CD14-positive monocyte (primary cell): ENCODE measurements around the gene MAP3K1. TPM values are rescaled to one million over a fixed set of nuclear protein-coding genes. Genes with fewer than 3 reads are reported as not detected.

Experiments
- DNase-seq, 3 donors: peaks; one replicate each; pipeline ENCODE4 v3.0.0-alpha.2; 2011 to 2022
- H2AFZ ChIP-seq: 2 replicates; pipeline ENCODE4 v1.6.0; 2012; ENCODE audit warnings: mild to moderate bottlenecking, low read depth, low read length, inconsistent platforms; ENCODE audit not compliant: insufficient read depth, poor library complexity, severe bottlenecking
- H3K27ac ChIP-seq, 2 donors: 1 replicate in 1 of 2; 2 replicates in 1 of 2; pipeline ENCODE4 v1.5.1; 2012 to 2013; ENCODE audit warnings: low read length in 2 of 2, control low read depth in 1 of 2, inconsistent platforms in 1 of 2, low read depth in 1 of 2, mild to moderate bottlenecking in 1 of 2
- H3K27me3 ChIP-seq, 2 donors: one replicate each; pipeline versions ENCODE4 v1.6.0 to v1.6.1; 2011 to 2013; ENCODE audit warnings: low read length in 2 of 2; ENCODE audit not compliant: control insufficient read depth in 2 of 2, insufficient read depth in 2 of 2
- H3K36me3 ChIP-seq, 2 donors: replicated peaks in 1 of 2; 1 replicate in 1 of 2; 2 replicates in 1 of 2; pipeline versions ENCODE4 v1.5.1 to v1.6.1; 2012 to 2013; ENCODE audit warnings: low read length in 2 of 2, control low read depth in 1 of 2, inconsistent platforms in 1 of 2, mild to moderate bottlenecking in 1 of 2; ENCODE audit not compliant: insufficient read depth in 2 of 2, control insufficient read depth in 1 of 2
- H3K4me1 ChIP-seq, 2 donors: 1 replicate in 1 of 2; 2 replicates in 1 of 2; pipeline versions ENCODE4 v1.5.1 to v1.6.1; 2012 to 2013; ENCODE audit warnings: low read length in 2 of 2, control low read depth in 1 of 2, inconsistent platforms in 1 of 2, mild to moderate bottlenecking in 1 of 2, moderate library complexity in 1 of 2; ENCODE audit not compliant: insufficient read depth in 2 of 2, control insufficient read depth in 1 of 2
- H3K4me2 ChIP-seq: replicated peaks from 2 replicates; pipeline ENCODE3; 2012; ENCODE audit warnings: low read length, moderate library complexity, mild to moderate bottlenecking; ENCODE audit not compliant: poor library complexity, severe bottlenecking; ENCODE audit errors: extremely low read depth
- H3K4me3 ChIP-seq, 3 experiments: fragments of 200-600 bp in 1 of 3; sonication (generic) in 1 of 3; replicated peaks in 1 of 3; 1 replicate in 2 of 3; 2 replicates in 1 of 3; pipeline ENCODE4 v1.5.1; 2011 to 2013; ENCODE audit warnings: low read length in 3 of 3, mild to moderate bottlenecking in 3 of 3, control low read depth in 2 of 3, low read depth in 2 of 3, inconsistent platforms in 1 of 3, moderate library complexity in 1 of 3
- H3K79me2 ChIP-seq: 2 replicates; pipeline ENCODE4 v1.6.0; 2012; ENCODE audit warnings: mild to moderate bottlenecking, control low read depth, inconsistent platforms, low read length, moderate library complexity; ENCODE audit not compliant: insufficient read depth
- H3K9ac ChIP-seq: 2 replicates; pipeline ENCODE4 v1.6.0; 2017; ENCODE audit warnings: low read length, mild to moderate bottlenecking; ENCODE audit not compliant: insufficient read depth, poor library complexity, severe bottlenecking
- H3K9me3 ChIP-seq, 2 donors: replicated peaks in 1 of 2; 1 replicate in 1 of 2; 2 replicates in 1 of 2; pipeline versions ENCODE4 v1.5.1 to v1.6.1; 2012 to 2013; ENCODE audit warnings: low read length in 2 of 2, control low read depth in 1 of 2; ENCODE audit not compliant: control insufficient read depth in 1 of 2, insufficient read depth in 1 of 2
- H4K20me1 ChIP-seq: 2 replicates; pipeline ENCODE4 v1.6.0; 2012; ENCODE audit warnings: mild to moderate bottlenecking, low read length, control low read depth, moderate library complexity; ENCODE audit not compliant: insufficient read depth
- H3K27ac Mint-ChIP-seq, 7 donors: one replicate each; pipeline ENCODE4 v1.8.0; 2020; ENCODE audit warnings: mild to moderate bottlenecking in 7 of 7, mixed read lengths in 7 of 7, moderate library complexity in 6 of 7, inconsistent platforms in 2 of 7
- H3K27me3 Mint-ChIP-seq, 3 donors: one replicate each; pipeline ENCODE4 v1.8.0; 2021 to 2022; ENCODE audit warnings: low read depth in 3 of 3, mild to moderate bottlenecking in 3 of 3, mixed read lengths in 3 of 3, moderate library complexity in 3 of 3, inconsistent platforms in 1 of 3
- H3K36me3 Mint-ChIP-seq, 2 donors: one replicate each; pipeline ENCODE4 v1.8.0; 2020; ENCODE audit warnings: mixed read lengths in 2 of 2, inconsistent platforms in 1 of 2, mild to moderate bottlenecking in 1 of 2
- H3K4me1 Mint-ChIP-seq: one replicate; pipeline ENCODE4 v1.8.0; 2020; ENCODE audit warnings: mild to moderate bottlenecking, mixed read lengths
- H3K4me3 Mint-ChIP-seq, 2 donors: one replicate each; pipeline ENCODE4 v1.8.0; 2020; ENCODE audit warnings: mild to moderate bottlenecking in 2 of 2, mixed read lengths in 2 of 2, moderate library complexity in 1 of 2
- H3K9me3 Mint-ChIP-seq, 7 donors: one replicate each; pipeline ENCODE4 v1.8.0; 2020 to 2022; ENCODE audit warnings: mixed read lengths in 7 of 7, mild to moderate bottlenecking in 6 of 7, moderate library complexity in 6 of 7, inconsistent platforms in 2 of 7
- WGBS: methylation state at CpG from one replicate; pipeline ENCODE4 v1.1.5; 2013; ENCODE audit warnings: missing lambda C conversion rate; ENCODE audit not compliant: insufficient coverage; 5-methylcytosine and 5-hydroxymethylcytosine counted together
- intact Hi-C, 2 donors: fragments of 100-400 bp; cut with micrococcal nuclease; formaldehyde crosslinking; loops; one replicate each; pipeline versions ENCODE4 v1.15.0 to v1.15.1; 2023
- polyA minus RNA-seq: library from RNA; depleted of rRNA, polyadenylated mRNA; stranded (reverse); fragments of >200 nt; gene quantifications from 2 replicates; pipeline ENCODE4 v1.2.3, GENCODE V29; 2012
- polyA plus RNA-seq, 3 donors: library from polyadenylated mRNA; depleted of rRNA in 1 of 3; unstranded in 2 of 3; stranded (reverse) in 1 of 3; fragments of 300-500 nt in 2 of 3; fragments of >200 nt in 1 of 3; fragmentation: Illumina TruSeq in 2 of 3; gene quantifications; 1 replicate in 2 of 3; 2 replicates in 1 of 3; pipeline ENCODE4 v1.2.3, GENCODE V29; 2012 to 2021
- total RNA-seq, 12 experiments: library from RNA in 1 of 12; stranded (reverse) in 1 of 12; fragments of 120-200 nt in 1 of 12; gene quantifications; one replicate each; pipeline ENCODE4 v1.2.4 and lab custom pipeline; 2013 to 2026; ENCODE audit warnings: mixed read lengths in 6 of 12, inconsistent platforms in 1 of 12
- TF ChIP-seq, protein P1 (sequence below): fragments of 200-600 bp; IDR thresholded peaks from one replicate; pipeline ENCODE4 v1.8.0; 2022; ENCODE audit warnings: antibody characterized with exemption, mild to moderate bottlenecking

MAP3K1 gene
- total RNA-seq (2013), result 152 TPM
- 10 to 100 TPM; 44.7 to 62.1 (median 45.6) TPM for polyA plus RNA-seq
- 77.9 and 116 TPM in 2 replicates for polyA minus RNA-seq
- total RNA-seq (lab: John Stamatoyannopoulos, UW), result 116 to 466 (median 280) reads per million in 11 experiments

DNA sequence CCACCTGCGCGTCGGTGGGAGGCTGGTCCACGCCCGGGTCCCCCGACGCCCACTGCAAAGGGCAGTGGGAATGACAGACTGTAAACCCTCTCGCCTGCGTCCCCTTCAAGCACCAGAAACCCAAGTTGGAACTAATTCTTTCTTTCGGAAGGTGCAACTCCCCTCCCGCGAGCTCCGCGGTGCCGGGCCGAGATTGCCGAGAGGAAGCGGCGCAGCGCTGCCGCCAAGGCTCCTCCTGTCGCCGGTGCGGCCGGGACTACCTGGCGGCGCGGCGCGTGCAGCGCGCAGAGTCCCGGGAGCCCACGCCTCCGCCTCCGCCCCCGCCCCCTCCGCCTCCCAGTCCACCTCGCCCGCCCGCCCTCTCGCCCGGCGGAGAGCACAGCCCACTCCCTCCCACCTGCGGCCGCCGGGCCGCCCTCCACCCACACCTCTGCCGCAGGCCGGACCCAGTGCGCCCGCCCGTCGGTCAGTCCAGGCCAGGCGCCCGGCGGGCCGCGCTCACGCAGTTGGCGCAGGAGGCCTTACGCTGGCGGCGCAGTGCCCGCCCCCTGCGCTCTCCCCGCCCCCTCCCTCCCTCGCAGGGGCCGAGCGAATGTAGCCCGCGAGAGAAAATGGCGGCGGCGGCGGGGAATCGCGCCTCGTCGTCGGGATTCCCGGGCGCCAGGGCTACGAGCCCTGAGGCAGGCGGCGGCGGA lies at the start of gene MAP3K1:
MAP3K1 (plus strand) TSS at position 587 of the 695 bp plus-strand sequence; CDS start at position 612, 25 bp downstream.
- H3K4me1 ChIP-seq, result peaks cover 38 to 53% of the 10 kb centered on the region in 2 donors
- H3K9me3 ChIP-seq, result no peaks in the 10 kb centered on the region
- intact Hi-C loops, result loop anchor here (5.0 to 10.0 kb wide), 6 partner anchors 78 to 400 kb away; no protein-coding TSS in a partner anchor
- WGBS, result 0% methylated on average over 63 of the region's 87 CpGs
- Mint-ChIP-seq H3K27me3 (no peaks in the 10 kb centered on the region), H3K27ac (peak within 1 kb of the TSS; percentile 91 to 98 (median 94)), H3K9me3 (no peaks in the 10 kb centered on the region), H3K36me3 (peaks cover 4 to 6% of the 10 kb centered on the region in 2 donors), H3K4me1 (peaks cover 41% of the 10 kb centered on the region), H3K4me3 (peak within 1 kb of the TSS; percentile 88 to 97)
- peak within 1 kb of the TSS; percentile 93 for H3K4me2 ChIP-seq
- TF ChIP-seq, protein P1, sequence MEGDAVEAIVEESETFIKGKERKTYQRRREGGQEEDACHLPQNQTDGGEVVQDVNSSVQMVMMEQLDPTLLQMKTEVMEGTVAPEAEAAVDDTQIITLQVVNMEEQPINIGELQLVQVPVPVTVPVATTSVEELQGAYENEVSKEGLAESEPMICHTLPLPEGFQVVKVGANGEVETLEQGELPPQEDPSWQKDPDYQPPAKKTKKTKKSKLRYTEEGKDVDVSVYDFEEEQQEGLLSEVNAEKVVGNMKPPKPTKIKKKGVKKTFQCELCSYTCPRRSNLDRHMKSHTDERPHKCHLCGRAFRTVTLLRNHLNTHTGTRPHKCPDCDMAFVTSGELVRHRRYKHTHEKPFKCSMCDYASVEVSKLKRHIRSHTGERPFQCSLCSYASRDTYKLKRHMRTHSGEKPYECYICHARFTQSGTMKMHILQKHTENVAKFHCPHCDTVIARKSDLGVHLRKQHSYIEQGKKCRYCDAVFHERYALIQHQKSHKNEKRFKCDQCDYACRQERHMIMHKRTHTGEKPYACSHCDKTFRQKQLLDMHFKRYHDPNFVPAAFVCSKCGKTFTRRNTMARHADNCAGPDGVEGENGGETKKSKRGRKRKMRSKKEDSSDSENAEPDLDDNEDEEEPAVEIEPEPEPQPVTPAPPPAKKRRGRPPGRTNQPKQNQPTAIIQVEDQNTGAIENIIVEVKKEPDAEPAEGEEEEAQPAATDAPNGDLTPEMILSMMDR, result peak; percentile 19
- peak; percentile 70 to 76 (median 74) for DNase-seq
- peak within 1 kb of the TSS; percentile 67 to 97 (median 87) for H3K4me3 ChIP-seq
- peak within 1 kb of the TSS; percentile 79 to 89 for H3K27ac ChIP-seq
- H3K27me3 ChIP-seq, result no peaks in the 10 kb centered on the region
- H3K79me2 ChIP-seq, result peaks cover 60% of the 10 kb centered on the region
- H3K9ac ChIP-seq, result peak within 1 kb of the TSS; percentile 90
- H2AFZ ChIP-seq, result peak within 1 kb of the TSS; percentile 81
- H4K20me1 ChIP-seq, result peaks cover 10% of the 10 kb centered on the region
- H3K36me3 ChIP-seq, result no peaks in the 10 kb centered on the region

DNA sequence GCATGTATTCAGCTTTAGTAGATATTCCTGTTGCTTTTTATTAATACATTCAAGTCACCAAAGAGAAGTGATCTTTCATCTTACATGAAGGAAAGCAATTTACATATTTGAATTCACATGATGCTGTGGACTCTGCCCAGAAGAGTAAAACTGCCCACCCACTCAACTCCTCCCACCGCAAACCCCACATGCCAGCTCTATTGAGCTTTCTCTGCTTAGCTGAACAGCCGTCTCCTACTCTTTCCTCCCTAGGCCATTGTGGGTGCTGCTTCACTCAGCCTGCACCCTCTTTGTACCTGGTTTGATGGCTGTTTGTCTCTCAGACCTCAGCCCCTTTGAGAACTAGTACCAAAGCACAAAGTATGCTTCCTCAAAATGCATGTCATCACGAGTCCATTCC lies 48.4 kb upstream of the MAP3K1 start:
- Histone ChIP-seq H3K27ac (no peak overlapping the region), H3K27me3 (no peaks in the 10 kb centered on the region), H4K20me1 (no peaks in the 10 kb centered on the region), H2AFZ (no peak overlapping the region), H3K9me3 (no peaks in the 10 kb centered on the region), H3K79me2 (no peaks in the 10 kb centered on the region), H3K36me3 (no peaks in the 10 kb centered on the region), H3K9ac (no peak overlapping the region), H3K4me1 (peaks cover 22 to 24% of the 10 kb centered on the region in 2 donors), H3K4me2 (no peak overlapping the region), H3K4me3 (no peak overlapping the region)
- 83% methylated on average over 3 of the region's 3 CpGs for WGBS
- DNase-seq, result no peak
- Mint-ChIP-seq H3K4me3 (no peak overlapping the region), H3K36me3 (no peaks in the 10 kb centered on the region), H3K27ac (no peak overlapping the region), H3K4me1 (peaks cover 44% of the 10 kb centered on the region), H3K9me3 (peaks cover 0 to 2% (median 0%) of the 10 kb centered on the region in 7 donors), H3K27me3 (peaks cover 0 to 2% (median 0%) of the 10 kb centered on the region in 3 donors)
- TF ChIP-seq, protein P1, result no peak
- intact Hi-C loops, result no loop called here
